ENCODE measurements around the gene KCTD20. TPM values are rescaled to one million over a fixed set of nuclear protein-coding genes. Genes with fewer than 3 reads are reported as not detected.
"Not testable (repeated sequence)": the region's sequence is repeated elsewhere in the genome, so short reads cannot be mapped to it uniquely, and the experiment has no call there.

KCTD20 gene
- total RNA-seq, 1 experiment from 2014 or later = 41.0 TPM

DNA sequence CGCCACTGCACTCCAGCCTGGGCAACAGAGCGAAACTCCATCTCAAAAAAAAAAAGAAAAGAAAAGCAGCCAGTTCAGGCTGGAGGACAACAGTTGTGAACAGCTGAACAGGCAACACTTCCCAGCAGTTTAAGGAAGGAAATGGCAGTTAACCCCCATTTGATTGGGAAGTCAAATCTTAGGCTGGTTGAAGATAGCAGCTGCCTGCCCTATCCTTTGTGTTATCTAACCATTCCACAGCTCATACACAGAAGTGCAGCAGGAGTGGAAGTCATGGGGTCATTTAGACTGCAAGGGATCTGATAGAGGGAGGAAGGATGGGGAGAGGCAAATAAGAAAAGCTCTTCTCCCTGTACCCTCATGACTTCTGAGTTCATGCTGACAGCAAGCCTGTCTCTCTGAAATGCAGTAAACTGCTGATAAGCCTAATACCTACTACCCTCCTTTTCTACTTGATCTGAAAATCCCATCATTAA lies 35.3 kb downstream of the KCTD20 start:
- DNase-seq = no peak
- Histone ChIP-seq H3K9me3 (no peaks in the 10 kb centered on the region), H3K27me3 (no peaks in the 10 kb centered on the region), H3K36me3 (peaks cover 48% of the 10 kb centered on the region), H3K4me3 (no peak overlapping the region)

DNA sequence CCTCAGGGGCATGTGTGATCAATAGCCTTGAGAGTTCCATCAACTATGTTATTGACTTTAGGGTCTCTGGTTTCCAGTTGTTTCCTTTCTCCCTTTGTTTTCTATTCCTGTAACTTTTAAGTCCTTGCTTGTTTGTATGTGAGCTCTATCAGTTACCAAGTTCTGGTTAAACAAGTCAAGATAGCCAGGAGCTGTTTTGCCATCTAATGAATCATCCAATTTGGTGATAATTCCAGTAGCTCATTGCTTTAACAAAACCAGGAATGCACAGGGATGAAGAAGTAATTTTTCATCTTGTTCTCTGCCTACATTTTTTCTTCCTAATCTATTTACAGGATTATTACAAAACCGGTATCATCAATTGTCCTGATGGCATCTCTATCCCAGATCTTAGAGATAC lies 36.5 kb downstream of the KCTD20 start:
- H3K9me3 ChIP-seq = no peaks in the 10 kb centered on the region
- no peak for DNase-seq
- H3K36me3 ChIP-seq = peaks cover 45% of the 10 kb centered on the region
- H3K4me3 ChIP-seq = no peak overlapping the region
- H3K27me3 ChIP-seq = no peaks in the 10 kb centered on the region

DNA sequence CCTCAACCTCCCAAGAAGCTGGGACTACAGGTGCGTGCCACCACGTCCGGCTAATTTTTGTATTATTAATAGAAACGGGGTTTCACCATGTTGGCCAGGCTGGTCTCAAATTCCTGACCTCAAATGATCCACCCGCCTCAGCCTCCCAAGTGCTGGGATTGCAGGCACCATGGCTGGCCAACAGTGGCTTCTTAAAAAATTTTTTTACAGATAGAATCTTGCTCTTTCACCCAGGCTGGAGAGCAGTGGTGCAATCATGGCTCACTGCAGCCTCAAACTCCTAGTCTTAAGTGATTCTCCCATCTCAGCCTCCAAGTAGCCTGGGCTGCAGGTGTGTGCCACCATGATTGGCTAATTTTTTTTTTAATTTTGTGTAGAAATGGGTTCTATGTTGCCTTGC lies 40.5 kb downstream of the KCTD20 start:
- not testable (repeated sequence) for H3K9me3 ChIP-seq, DNase-seq, H3K4me3 ChIP-seq, H3K27me3 ChIP-seq
- H3K36me3 ChIP-seq = peaks cover 65% of the 10 kb centered on the region

DNA sequence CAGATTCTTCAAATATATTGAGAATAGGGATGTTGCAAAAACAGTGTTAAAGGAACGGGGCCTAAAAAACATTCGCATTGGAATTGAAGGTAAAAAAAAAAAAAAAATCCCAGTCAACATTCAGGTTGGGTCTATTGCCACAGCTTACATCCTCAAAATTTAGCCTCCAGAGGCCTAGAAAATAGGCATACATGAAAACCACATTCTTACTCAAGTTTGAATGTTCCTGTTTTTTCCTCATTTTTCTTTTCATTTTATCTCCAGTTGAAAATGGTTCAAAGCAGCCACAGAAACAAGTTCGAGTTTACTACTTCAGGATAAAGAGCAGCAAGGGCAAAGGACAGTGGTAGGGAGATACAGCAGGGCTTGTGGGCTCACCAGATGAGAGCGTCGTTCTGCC lies 41.9 kb downstream of the KCTD20 start:
- DNase-seq = no peak
- no peaks in the 10 kb centered on the region for H3K9me3 ChIP-seq
- H3K27me3 ChIP-seq = no peaks in the 10 kb centered on the region
- no peak overlapping the region for H3K4me3 ChIP-seq
- H3K36me3 ChIP-seq = peaks cover 69% of the 10 kb centered on the region

DNA sequence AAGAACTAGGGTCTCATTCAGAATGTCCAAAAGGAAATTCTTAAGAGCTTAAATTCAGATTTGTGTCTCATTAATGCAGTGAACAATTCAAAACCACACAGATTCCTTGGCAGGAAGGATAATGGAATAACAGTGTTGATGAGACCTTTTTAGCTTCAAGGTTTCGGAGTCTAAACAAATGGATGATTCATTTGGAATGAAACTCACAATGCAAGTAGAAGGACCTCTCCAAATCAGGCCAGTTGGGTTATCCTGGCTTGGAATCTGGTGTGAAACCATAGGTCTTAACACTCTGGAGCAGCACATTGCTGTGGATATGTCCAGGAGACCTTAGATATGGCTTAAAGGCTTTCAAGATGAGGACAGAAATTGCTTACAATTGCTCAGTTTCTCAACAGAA lies 44.9 kb downstream of the KCTD20 start:
- Histone ChIP-seq H3K4me3 (no peak overlapping the region), H3K36me3 (peaks cover 65% of the 10 kb centered on the region), H3K9me3 (no peaks in the 10 kb centered on the region), H3K27me3 (no peaks in the 10 kb centered on the region)
- DNase-seq = peak; percentile 41

DNA sequence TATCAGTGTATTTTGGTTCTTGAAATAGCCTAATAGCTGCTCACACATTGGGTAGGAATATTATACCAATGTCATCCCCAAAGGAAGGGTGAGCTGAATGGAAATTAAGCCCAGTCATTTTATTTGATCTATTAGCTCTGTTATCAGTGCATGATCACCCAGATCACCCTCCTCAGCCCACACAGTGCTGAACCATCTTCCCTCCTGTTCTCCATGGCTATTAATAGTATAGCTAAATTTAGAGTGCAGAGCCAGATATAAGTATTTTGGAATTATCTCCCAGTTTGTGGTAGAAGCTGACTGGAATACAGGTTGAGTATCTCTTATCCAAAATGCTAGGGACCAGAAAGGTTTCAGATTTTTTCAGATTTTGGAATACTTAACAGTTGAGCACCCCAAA lies 45.4 kb downstream of the KCTD20 start:
- DNase-seq = no peak
- Histone ChIP-seq H3K27me3 (no peaks in the 10 kb centered on the region), H3K36me3 (peaks cover 66% of the 10 kb centered on the region), H3K9me3 (no peaks in the 10 kb centered on the region), H3K4me3 (no peak overlapping the region)

DNA sequence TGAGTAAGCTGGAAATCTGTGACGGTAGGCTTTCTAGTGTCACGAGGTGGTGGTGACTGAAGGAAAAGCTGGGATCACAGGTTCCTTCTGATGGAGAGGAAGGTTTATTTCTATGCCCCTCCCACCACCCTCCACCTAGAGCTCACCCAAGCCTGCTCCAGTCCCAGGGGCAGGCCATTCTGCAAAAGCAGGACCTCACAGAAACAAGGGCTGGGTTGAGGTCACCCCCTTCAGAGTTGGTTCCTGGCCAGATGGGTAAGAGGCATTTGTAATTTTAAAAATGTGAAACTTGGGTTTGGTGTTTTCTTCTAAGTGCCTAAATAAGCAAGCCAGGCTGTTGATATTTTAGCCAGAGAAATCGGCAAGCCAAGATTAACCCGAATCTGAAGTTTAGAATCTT lies 46.6 kb downstream of the KCTD20 start:
- H3K36me3 ChIP-seq = peaks cover 72% of the 10 kb centered on the region
- no peak overlapping the region for H3K4me3 ChIP-seq
- no peaks in the 10 kb centered on the region for H3K9me3 ChIP-seq
- no peak for DNase-seq
- H3K27me3 ChIP-seq = no peaks in the 10 kb centered on the region

DNA sequence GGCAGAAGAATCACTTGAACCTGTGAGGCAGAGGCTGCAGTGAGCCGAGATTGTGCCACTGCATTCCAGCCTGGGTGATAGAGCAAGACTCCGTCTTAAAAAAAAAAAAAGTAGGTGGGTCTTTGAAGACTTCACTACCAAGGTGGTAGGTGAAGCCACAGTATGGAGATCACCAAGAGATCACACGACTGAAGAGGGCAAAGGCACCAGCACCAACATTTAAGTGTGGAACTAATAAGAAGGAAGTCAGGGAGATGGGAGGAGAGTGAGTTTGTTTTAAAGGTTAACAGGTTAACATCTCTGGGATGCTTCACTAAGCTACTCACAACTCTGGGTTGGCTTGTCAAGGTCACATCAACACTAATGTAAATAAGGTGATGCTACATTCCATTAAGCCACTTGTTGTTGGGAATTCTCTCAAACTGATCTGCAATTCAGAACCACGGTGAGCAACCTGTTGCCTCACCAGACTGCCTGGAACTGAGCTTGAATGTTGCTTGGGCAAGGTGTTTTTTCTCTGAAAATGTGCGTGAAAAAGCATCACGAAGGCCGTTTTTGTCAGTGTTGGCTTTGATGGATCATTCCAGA lies 48.7 kb downstream of the KCTD20 start:
- Histone ChIP-seq H3K27me3 (no peaks in the 10 kb centered on the region), H3K9me3 (no peaks in the 10 kb centered on the region), H3K36me3 (peaks cover 72% of the 10 kb centered on the region), H3K4me3 (no peak overlapping the region)
- no peak for DNase-seq

DNA sequence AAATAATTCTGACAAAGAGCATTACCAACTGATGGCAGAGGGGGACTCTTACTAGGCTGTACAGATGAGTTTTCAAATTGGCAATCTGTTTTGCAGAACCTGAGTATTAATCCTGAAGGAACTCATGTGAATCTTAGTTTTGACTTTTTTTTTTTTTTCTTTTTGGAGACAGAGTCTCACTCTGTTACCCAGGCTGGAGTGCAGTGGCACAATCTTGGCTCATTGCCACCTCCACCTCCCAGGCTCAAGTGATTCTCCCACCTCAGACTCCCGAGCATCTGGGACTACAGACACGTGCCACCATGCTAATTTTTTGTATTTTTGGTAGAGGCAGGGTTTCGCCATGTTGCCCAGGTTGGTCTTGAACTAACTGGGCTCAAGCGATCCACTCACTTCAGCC lies 49.3 kb downstream of the KCTD20 start:
- Histone ChIP-seq H3K4me3 (no peak overlapping the region), H3K36me3 (peaks cover 72% of the 10 kb centered on the region), H3K9me3 (no peaks in the 10 kb centered on the region), H3K27me3 (no peaks in the 10 kb centered on the region)
- no peak for DNase-seq

DNA sequence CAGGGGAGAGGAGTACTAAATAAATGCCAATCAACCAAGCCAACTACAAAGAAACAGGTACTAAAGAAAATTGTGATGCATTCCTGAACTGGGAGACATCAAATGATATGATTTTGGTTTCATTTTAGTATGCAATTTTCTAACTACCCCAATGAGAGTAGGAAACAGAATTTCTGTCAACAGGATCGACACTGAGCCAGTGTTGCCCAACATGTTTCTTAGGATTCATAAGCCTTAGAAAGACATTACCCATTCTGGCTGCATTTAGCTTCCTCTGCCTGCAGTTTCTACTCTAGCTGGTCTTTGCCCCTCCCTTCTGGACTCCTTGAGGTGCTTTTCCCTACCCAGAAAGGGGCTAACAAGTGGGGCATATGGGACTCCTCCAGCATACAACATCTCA lies 49.8 kb downstream of the KCTD20 start:
- DNase-seq = no peak
- Histone ChIP-seq H3K9me3 (no peaks in the 10 kb centered on the region), H3K4me3 (no peak overlapping the region)

DNA sequence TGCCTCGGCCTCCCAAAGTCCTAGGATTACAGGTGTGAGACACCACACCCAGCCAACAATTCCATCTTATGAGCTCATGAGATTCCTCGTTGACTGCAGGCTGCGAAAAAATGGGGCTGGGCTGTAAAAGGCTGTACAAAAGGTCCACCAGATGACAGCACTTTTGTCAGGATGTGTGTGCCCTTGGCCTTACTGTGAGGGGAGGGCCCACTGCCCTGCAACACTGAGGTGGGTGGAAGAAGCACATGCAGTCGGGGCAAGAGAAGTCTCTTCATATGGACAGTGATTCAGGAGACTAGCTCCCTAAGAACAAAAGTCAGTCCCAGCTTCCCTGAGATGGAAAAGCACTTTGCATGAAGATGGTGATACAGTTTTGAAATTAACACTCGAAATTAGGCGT lies 50.5 kb downstream of the KCTD20 start:
- no peaks in the 10 kb centered on the region for H3K27me3 ChIP-seq
- no peaks in the 10 kb centered on the region for H3K9me3 ChIP-seq
- H3K4me3 ChIP-seq = no peak overlapping the region
- no peak for DNase-seq
- H3K36me3 ChIP-seq = peaks cover 70% of the 10 kb centered on the region

More for the DNA sequence above, 49.8 kb downstream of the KCTD20 start:
- Histone ChIP-seq H3K27me3 (no peaks in the 10 kb centered on the region), H3K36me3 (peaks cover 73% of the 10 kb centered on the region)

DNA sequence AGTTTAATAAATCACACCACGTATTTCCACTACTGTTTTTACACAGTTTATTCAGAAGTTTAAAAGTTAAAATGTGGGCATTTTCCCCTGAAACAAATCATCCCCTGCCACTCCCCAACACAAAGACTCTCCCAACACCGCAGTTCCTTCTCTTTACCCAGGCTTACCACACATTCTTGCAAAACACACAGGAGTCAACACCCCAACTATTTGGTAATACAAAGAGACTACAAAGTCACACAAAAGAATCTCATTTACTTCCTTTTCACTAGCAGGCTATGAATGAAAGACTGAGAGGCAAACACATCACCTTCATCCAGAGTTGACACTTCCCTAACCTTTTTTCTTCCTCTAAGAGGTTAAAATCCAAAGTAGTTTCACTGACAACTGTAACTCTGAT lies 51.1 kb downstream of the KCTD20 start:
- DNase-seq = no peak
- H3K9me3 ChIP-seq = no peaks in the 10 kb centered on the region

DNA sequence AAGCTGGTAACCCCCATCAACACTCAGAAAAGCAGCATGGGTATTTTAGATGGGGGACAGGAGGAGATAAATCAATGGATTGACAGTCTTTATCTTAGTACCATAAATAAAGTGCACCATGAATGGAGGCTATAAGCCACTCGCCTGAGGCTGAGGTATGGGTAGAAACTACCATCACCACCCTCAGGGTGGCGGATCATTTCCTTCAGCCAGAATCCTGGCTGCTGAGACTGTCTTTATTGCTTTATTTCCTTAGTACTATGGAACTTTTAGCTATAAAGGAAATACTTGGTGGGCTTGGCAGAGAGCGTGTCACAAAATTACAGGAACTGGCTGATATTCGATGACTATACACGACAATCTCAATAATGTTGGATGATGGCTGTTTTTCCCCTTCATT lies 52.3 kb downstream of the KCTD20 start:
- Histone ChIP-seq H3K9me3 (no peaks in the 10 kb centered on the region), H3K27me3 (no peaks in the 10 kb centered on the region), H3K4me3 (no peak overlapping the region), H3K36me3 (peaks cover 64% of the 10 kb centered on the region)
- no peak for DNase-seq

More for the DNA sequence above, 51.1 kb downstream of the KCTD20 start:
- Histone ChIP-seq H3K36me3 (peaks cover 65% of the 10 kb centered on the region), H3K27me3 (no peaks in the 10 kb centered on the region), H3K4me3 (no peak overlapping the region)

DNA sequence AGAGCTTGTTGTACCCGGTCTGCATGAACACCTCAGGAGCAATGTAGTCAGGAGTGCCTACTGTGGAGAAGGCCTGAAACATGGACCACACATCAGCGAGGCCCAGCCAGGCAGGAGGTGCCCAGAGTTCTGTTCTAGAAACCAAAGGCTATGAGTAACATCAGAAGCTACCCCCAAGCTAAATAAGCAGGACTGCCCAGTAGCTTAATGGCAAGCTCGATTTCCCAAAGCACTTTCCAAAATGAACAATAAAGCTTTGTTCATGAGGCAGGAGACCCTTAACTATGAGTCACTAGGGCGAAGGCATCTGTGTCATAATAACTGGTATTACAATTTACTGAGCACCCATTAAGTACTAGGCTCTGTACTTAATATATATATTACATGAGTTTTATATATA lies 57.1 kb downstream of the KCTD20 start:
- peaks cover 52% of the 10 kb centered on the region for H3K36me3 ChIP-seq
- DNase-seq = no peak
- H3K4me3 ChIP-seq = no peak overlapping the region
- no peaks in the 10 kb centered on the region for H3K27me3 ChIP-seq
- no peaks in the 10 kb centered on the region for H3K9me3 ChIP-seq

DNA sequence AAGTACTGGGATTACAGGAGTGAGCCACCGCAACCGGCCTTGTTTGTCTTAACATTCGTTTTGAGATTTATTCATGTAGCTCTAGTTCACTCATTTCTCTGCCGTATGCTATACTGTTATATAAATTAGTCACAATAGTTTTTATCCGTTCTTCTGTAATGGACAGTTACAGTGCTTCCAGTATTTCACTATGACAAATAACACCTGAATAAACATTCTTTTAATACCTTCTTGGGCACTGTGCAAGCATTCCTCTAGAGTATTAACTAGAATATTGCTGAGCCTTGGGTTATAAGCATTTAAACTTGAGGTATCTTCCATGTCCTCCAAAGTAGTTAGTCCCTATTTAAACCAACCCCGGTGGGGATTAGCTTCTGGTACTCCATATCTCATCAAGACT lies 58.9 kb downstream of the KCTD20 start:
- H3K27me3 ChIP-seq = no peaks in the 10 kb centered on the region
- H3K36me3 ChIP-seq = peaks cover 52% of the 10 kb centered on the region
- no peak overlapping the region for H3K4me3 ChIP-seq
- no peaks in the 10 kb centered on the region for H3K9me3 ChIP-seq
- no peak for DNase-seq

DNA sequence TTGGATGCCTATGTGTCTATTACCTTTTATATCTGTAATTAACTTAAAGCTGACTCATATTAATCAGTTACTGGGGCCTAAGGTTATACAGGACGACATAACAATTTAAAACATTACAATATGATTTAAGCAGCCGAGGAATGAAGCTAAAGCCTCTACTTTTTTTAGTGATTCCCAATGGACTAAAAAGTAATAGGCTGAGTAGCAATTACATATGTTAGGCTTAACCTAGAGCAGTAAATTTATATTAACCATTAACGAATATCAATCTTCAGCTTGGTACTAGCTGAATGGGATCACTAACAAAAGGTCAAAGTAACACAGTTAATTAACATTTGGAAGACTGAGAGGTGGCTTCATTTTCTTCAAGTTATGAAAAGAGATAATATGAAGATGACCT lies 61.4 kb downstream of the KCTD20 start:
- Histone ChIP-seq H3K36me3 (peaks cover 42% of the 10 kb centered on the region), H3K27me3 (no peaks in the 10 kb centered on the region), H3K4me3 (no peak overlapping the region), H3K9me3 (no peaks in the 10 kb centered on the region)
- no peak for DNase-seq

DNA sequence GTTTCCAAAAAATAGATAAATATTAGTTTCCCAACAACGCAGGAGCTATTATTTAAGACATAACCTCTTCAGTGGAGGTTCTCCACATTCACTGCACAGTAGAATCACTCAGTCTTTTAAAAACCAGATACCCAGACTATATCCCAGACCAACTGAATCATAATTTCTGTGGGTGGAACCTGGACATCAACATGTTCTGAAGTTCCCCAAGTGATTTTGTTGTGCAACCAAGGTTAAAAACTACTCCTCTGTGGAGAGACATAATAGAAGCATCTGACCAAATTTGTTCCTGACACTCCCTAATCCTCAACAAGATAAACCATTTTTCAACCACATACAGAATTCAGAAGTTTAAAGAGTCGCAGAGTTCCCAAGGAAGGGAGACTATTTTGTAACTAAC lies 62.2 kb downstream of the KCTD20 start:
- DNase-seq = no peak
- Histone ChIP-seq H3K9me3 (no peaks in the 10 kb centered on the region), H3K36me3 (peaks cover 34% of the 10 kb centered on the region), H3K4me3 (no peak overlapping the region), H3K27me3 (no peaks in the 10 kb centered on the region)

DNA sequence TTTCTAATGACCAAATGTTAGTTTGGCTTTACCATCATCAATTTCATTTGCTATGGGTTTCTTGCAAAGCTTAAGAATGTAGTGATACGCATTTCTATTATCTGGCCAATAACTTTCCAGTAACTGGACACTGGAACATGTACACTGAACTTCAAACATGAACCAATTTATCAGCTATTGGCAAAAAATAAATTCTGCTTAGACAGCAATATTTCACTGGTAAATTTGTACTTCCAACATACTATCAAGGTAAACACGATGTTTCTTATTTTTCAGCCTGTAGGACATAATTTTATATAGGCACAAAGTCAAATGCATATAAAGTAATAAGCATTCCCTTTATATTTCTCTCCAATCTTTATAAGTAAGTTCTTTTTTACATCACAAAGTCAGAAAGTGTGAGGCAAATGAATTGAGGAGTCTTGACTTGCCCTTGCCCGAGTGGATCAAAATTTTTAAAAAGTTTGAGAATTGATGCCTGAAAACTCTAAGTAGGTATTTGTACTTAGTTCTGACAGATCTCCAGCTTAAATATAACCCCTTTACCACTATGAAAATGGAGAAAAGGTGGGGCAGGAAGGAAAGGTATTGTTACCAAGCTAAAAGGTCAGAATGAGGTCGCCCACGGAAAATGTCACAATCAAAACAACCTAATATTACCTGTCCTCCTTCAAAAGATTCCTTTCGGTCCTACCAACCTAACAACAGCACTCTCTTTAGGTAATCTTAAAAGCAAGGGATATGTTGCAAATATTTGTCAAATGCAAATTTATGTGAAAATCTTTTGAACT lies 63.1 kb downstream of the KCTD20 start:
- Histone ChIP-seq H3K9me3 (no peaks in the 10 kb centered on the region), H3K36me3 (peaks cover 39% of the 10 kb centered on the region), H3K4me3 (no peak overlapping the region), H3K27me3 (no peaks in the 10 kb centered on the region)
- no peak for DNase-seq
